GM12878 (cell line): ENCODE results near the gene DTNBP1. TPM values are rescaled to one million over a fixed set of nuclear protein-coding genes. Genes with fewer than 3 reads are reported as not detected.

ENCODE experiments used
- ATAC-seq: fragments of 200-7000 bp; cut with Tn5 transposase; 3 replicates; pipeline ENCODE4 v1.9.1; 2020; ENCODE audit warnings: mild to moderate bottlenecking, moderate library complexity
- BruUV-seq: library from RNA; stranded (reverse); fragments of 400-500 nt; replicated peaks from 2 replicates; lab custom pipeline; 2021; lab: Mats Ljungman, UMichigan
- CTCF ChIA-PET: fragments of 300-600 bp; sonication (Branson Sonifier 250); formaldehyde crosslinking; extraction: SDS; loops from one replicate; lab custom pipeline; 2021; ENCODE audit warnings: inconsistent platforms; lab: Yijun Ruan, JAX
- POLR2A ChIA-PET: fragments of 350-600 bp; formaldehyde crosslinking; extraction: SDS; loops from one replicate; lab custom pipeline; 2021; ENCODE audit warnings: inconsistent platforms; lab: Charles Lee
- RAD21 ChIA-PET: fragments of 300-600 bp; sonication (Branson Sonifier 250); formaldehyde crosslinking; loops from one replicate; lab custom pipeline; 2023; ENCODE audit warnings: antibody characterized with exemption; ENCODE audit not compliant: unreplicated experiment; lab: Charles Lee
- SMC1A ChIA-PET: fragments of 300-600 bp; sonication (Branson Sonifier 250); formaldehyde crosslinking; loops from one replicate; lab custom pipeline; 2023; ENCODE audit not compliant: unreplicated experiment, uncharacterized antibody; lab: Charles Lee
- DNase-seq: peaks from one replicate; pipeline ENCODE4 v3.0.0-alpha.2; 2011; ENCODE audit warnings: low read depth, low spot score
- FAIRE-seq: peaks from 3 replicates; lab custom pipeline; 2011; peaks lifted over from hg19 to GRCh38; lab: Jason Lieb, UNC
- H2AFZ ChIP-seq: 2 replicates; pipeline ENCODE4 v1.6.0; 2011; ENCODE audit warnings: low read depth, low read length, control low read depth; ENCODE audit not compliant: control insufficient read depth
- H3K27ac ChIP-seq: 2 replicates; pipeline ENCODE4 v1.5.1; 2011; ENCODE audit warnings: control low read depth; ENCODE audit not compliant: control insufficient read depth, insufficient read depth
- H3K27me3 ChIP-seq, 2 experiments: replicated peaks in 1 of 2; 2 replicates each; pipeline versions ENCODE4 v1.6.0 to v1.6.1; 2011; ENCODE audit warnings: low read length in 1 of 2; ENCODE audit not compliant: control insufficient read depth in 2 of 2, insufficient read depth in 2 of 2
- H3K36me3 ChIP-seq, 2 experiments: 2 replicates each; pipeline ENCODE4 v1.5.1; 2011; ENCODE audit warnings: low read length in 1 of 2; ENCODE audit not compliant: control insufficient read depth in 2 of 2, insufficient read depth in 2 of 2
- H3K4me1 ChIP-seq: 2 replicates; pipeline ENCODE4 v1.6.1; 2011; ENCODE audit warnings: mild to moderate bottlenecking, low read length, moderate library complexity, mixed read lengths; ENCODE audit not compliant: control insufficient read depth, insufficient read depth
- H3K4me2 ChIP-seq: 2 replicates; pipeline ENCODE4 v1.6.0; 2011; ENCODE audit warnings: control low read depth; ENCODE audit not compliant: control insufficient read depth, insufficient read depth
- H3K4me3 ChIP-seq: fragments of 200-600 bp; sonication (generic); 2 replicates; pipeline ENCODE4 v1.5.1; 2016
- H3K79me2 ChIP-seq: 2 replicates; pipeline ENCODE4 v1.6.0; 2011; ENCODE audit warnings: low read length; ENCODE audit not compliant: control insufficient read depth, insufficient read depth
- H3K9ac ChIP-seq: 2 replicates; pipeline ENCODE4 v1.8.0; 2011; ENCODE audit warnings: low read length, control low read depth, mixed read lengths; ENCODE audit not compliant: control insufficient read depth, insufficient read depth
- H3K9me3 ChIP-seq: replicated peaks from 3 replicates; pipeline ENCODE4 v1.5.1; 2011; ENCODE audit warnings: mild to moderate bottlenecking, low read length; ENCODE audit not compliant: control insufficient read depth, insufficient read depth
- H4K20me1 ChIP-seq: 2 replicates; pipeline ENCODE4 v1.6.0; 2011; ENCODE audit not compliant: control insufficient read depth, insufficient read depth
- BCL11A ChIP-seq: IDR thresholded peaks from 2 replicates; pipeline ENCODE4 v1.6.1; 2011; ENCODE audit warnings: low read depth, low read length
- CBFB ChIP-seq: IDR thresholded peaks from 2 replicates; pipeline ENCODE4 v1.6.1; 2016; ENCODE audit warnings: antibody characterized with exemption, low read depth
- EGR1 ChIP-seq, 2 experiments: IDR thresholded peaks; 1 replicate in 1 of 2; 2 replicates in 1 of 2; pipeline ENCODE4 v1.6.1; 2011 to 2012; ENCODE audit warnings: low read depth in 2 of 2, low read length in 2 of 2, borderline replicate concordance in 1 of 2, mild to moderate bottlenecking in 1 of 2, moderate library complexity in 1 of 2
- FOXK2 ChIP-seq: fragments of 450-650 bp; IDR thresholded peaks from 2 replicates; pipeline ENCODE4 v1.6.1; 2017; ENCODE audit warnings: mild to moderate bottlenecking, moderate library complexity
- GATAD2B ChIP-seq: fragments of 450-650 bp; conservative IDR thresholded peaks from 2 replicates; pipeline ENCODE4 v1.6.1; 2017; ENCODE audit warnings: low read depth, mild to moderate bottlenecking, moderate library complexity
- LARP7 ChIP-seq: fragments of 450-650 bp; IDR thresholded peaks from 2 replicates; pipeline ENCODE4 v1.6.1; 2017; ENCODE audit warnings: mild to moderate bottlenecking
- MLLT1 ChIP-seq: fragments of 450-650 bp; IDR thresholded peaks from 2 replicates; pipeline ENCODE4 v1.6.1; 2016; ENCODE audit warnings: mild to moderate bottlenecking
- MTA2 ChIP-seq: fragments of 450-650 bp; IDR thresholded peaks from 2 replicates; pipeline ENCODE4 v1.6.1; 2016; ENCODE audit warnings: low read depth, mild to moderate bottlenecking, moderate library complexity
- NFXL1 ChIP-seq: fragments of 450-650 bp; IDR thresholded peaks from 2 replicates; pipeline ENCODE4 v1.6.1; 2017; ENCODE audit warnings: antibody characterized with exemption, mild to moderate bottlenecking, borderline replicate concordance
- NR2F1 ChIP-seq: fragments of 450-650 bp; conservative IDR thresholded peaks from 2 replicates; pipeline ENCODE4 v1.6.1; 2017; ENCODE audit warnings: mild to moderate bottlenecking
- PAX8 ChIP-seq: fragments of 450-650 bp; IDR thresholded peaks from 2 replicates; pipeline ENCODE4 v1.6.1; 2017; ENCODE audit warnings: mild to moderate bottlenecking, moderate library complexity
- PKNOX1 ChIP-seq: fragments of 450-650 bp; IDR thresholded peaks from 2 replicates; pipeline ENCODE4 v1.6.1; 2016; ENCODE audit warnings: mild to moderate bottlenecking
- PML ChIP-seq: IDR thresholded peaks from 2 replicates; pipeline ENCODE4 v1.6.1; 2012; ENCODE audit warnings: low read length, inconsistent platforms
- POLR2A ChIP-seq: IDR thresholded peaks from 2 replicates; pipeline ENCODE4 v1.6.1; 2011; ENCODE audit warnings: low read depth, mild to moderate bottlenecking, low read length
- RAD21 ChIP-seq: IDR thresholded peaks from 2 replicates; pipeline ENCODE4 v1.6.1; 2011; ENCODE audit warnings: mild to moderate bottlenecking, low read depth, low read length, moderate library complexity; ENCODE audit not compliant: insufficient read depth
- RUNX3 ChIP-seq: IDR thresholded peaks from 2 replicates; pipeline ENCODE4 v1.6.1; 2012; ENCODE audit warnings: low read length, inconsistent platforms
- SKIL ChIP-seq: fragments of 450-650 bp; IDR thresholded peaks from 2 replicates; pipeline ENCODE4 v1.6.1; 2017; ENCODE audit warnings: mild to moderate bottlenecking, low read depth, inconsistent platforms; ENCODE audit not compliant: poor library complexity, severe bottlenecking
- SMAD1 ChIP-seq: fragments of 450-650 bp; IDR thresholded peaks from 2 replicates; pipeline ENCODE4 v1.6.1; 2018; ENCODE audit warnings: mild to moderate bottlenecking, low read depth; ENCODE audit not compliant: partially characterized antibody
- SPI1 ChIP-seq: IDR thresholded peaks from 2 replicates; pipeline ENCODE4 v1.6.1; 2011; ENCODE audit warnings: low read depth, mild to moderate bottlenecking, low read length, moderate library complexity, borderline replicate concordance; ENCODE audit not compliant: insufficient read depth
- SREBF1 ChIP-seq: IDR thresholded peaks from 2 replicates; pipeline ENCODE4 v1.6.1; 2012; ENCODE audit warnings: mild to moderate bottlenecking, low read length
- TARDBP ChIP-seq: IDR thresholded peaks from 2 replicates; pipeline ENCODE4 v1.6.1; 2016; ENCODE audit warnings: borderline replicate concordance
- ZNF274 ChIP-seq: IDR thresholded peaks from one replicate; pipeline ENCODE4 v1.8.0; 2011; ENCODE audit not compliant: insufficient read length, insufficient read depth
- WGBS: methylation state at CpG from one replicate; pipeline ENCODE4 v1.1.6; 2016; ENCODE audit warnings: low lambda C conversion rate; ENCODE audit not compliant: insufficient replicate concordance, insufficient coverage; ENCODE audit errors: missing lambda C conversion rate; 5-methylcytosine and 5-hydroxymethylcytosine counted together
- in situ Hi-C: fragments of 300-500 bp; cut with MboI; formaldehyde crosslinking; loops from 9 replicates; pipeline ENCODE4 v1.14.3; 2018; ENCODE audit warnings: mixed read lengths
- intact Hi-C: fragments of 100-400 bp; cut with micrococcal nuclease; formaldehyde crosslinking; loops from one replicate; pipeline ENCODE4 v1.14.2; 2022; ENCODE audit not compliant: unreplicated experiment
- polyA plus RNA-seq, 11 experiments: library from polyadenylated mRNA; depleted of rRNA in 4 of 11; unstranded in 6 of 11; stranded (reverse) in 5 of 11; fragments of >200 nt; fragmentation: Nextera tagmentation in 4 of 11; fragmentation: Illumina TruSeq in 1 of 11; extraction: Ambion mirVana in 4 of 11; extraction: Trizol in 1 of 11; gene quantifications; 1 replicate in 1 of 11; 2 replicates in 10 of 11; pipeline versions ENCODE4 v1.2.1 to v1.2.3, GENCODE V29; 2011 to 2016; ENCODE audit warnings: inconsistent platforms in 2 of 11, missing spikeins in 2 of 11, low read depth in 1 of 11
- total RNA-seq, 4 experiments: library from RNA; depleted of rRNA in 3 of 4; stranded (reverse); fragments of >200 nt in 3 of 4; fragmentation: Illumina TruSeq in 1 of 4; extraction: Trizol in 1 of 4; gene quantifications; 2 replicates each; pipeline versions ENCODE4 v1.2.1 to v1.2.3, GENCODE V29; 2013 to 2021

The DTNBP1 gene
- total and polyA plus RNA-seq, 10 of the 15 experiments (the other 5 are each of a cell fraction or from before 2014, with no cell fraction given) = 7.1 to 40.3 (median 20.1) TPM

GRCh38 chr6:15473741-15474161 lies 189.1 kb downstream of the DTNBP1 start (continued):
- TF ChIP-seq SKIL (no peak), CBFB (no peak), BCL11A (no peak), RUNX3 (no peak), PKNOX1 (no peak), NR2F1 (no peak), NFXL1 (no peak)

GRCh38 chr6:15473174-15473573 lies 189.7 kb downstream of the DTNBP1 start:
- Histone ChIP-seq H3K4me2 (no peak overlapping the region), H3K9ac (no peak overlapping the region), H3K27ac (no peak overlapping the region), H3K36me3 (peaks cover 16 to 27% of the 10 kb centered on the region in 2 experiments; a peak in 3 of 4 replicates), H3K27me3 (no peaks in the 10 kb centered on the region), H2AFZ (no peak overlapping the region), H3K79me2 (peaks cover 2% of the 10 kb centered on the region), H4K20me1 (no peaks in the 10 kb centered on the region), H3K4me1 (no peaks in the 10 kb centered on the region), H3K4me3 (no peak overlapping the region), H3K9me3 (no peaks in the 10 kb centered on the region)
- no TSS peak for BruUV-seq
- SMC1A ChIA-PET = interaction anchor here (0.5 to 1.8 kb wide), 2 partner anchors 16 to 220 kb away, joined by 3 to 7 read pairs; no protein-coding TSS in a partner anchor
- ATAC-seq = no peak
- in situ Hi-C loops (loop anchor here (25.0 kb wide), 1 partner anchor 1561 kb away; the partner anchor contains the start of gene RNF182), intact Hi-C loops (no loop called here)
- RAD21 ChIA-PET = interaction anchor here (1.4 kb wide), 1 partner anchor 1347 kb away, joined by 3 read pairs; no protein-coding TSS in a partner anchor
- CTCF ChIA-PET = interaction anchor here (1.5 to 4.1 kb wide), 3 partner anchors 10 to 17 kb away, joined by 3 to 13 read pairs (median 7); no protein-coding TSS in a partner anchor
- 80% methylated on average over 7 of the region's 7 CpGs for WGBS
- DNase-seq = no peak
- FAIRE-seq = no peak
- POLR2A ChIA-PET = interaction anchor here (0.6 kb wide), 1 partner anchor 16 kb away, joined by 3 read pairs; no protein-coding TSS in a partner anchor
- no peak for TF ChIP-seq ZNF274
- no peak for TF ChIP-seq RUNX3
- TF ChIP-seq LARP7 = no peak
- TF ChIP-seq TARDBP = no peak
- no peak for TF ChIP-seq PML
- TF ChIP-seq GATAD2B = no peak
- no peak for TF ChIP-seq EGR1 (IDR thresholded peaks at IDR 0.05; ENCODE audit: borderline replicate concordance in 1 of 2, low read depth in 2 of 2, low read length in 2 of 2)
- TF ChIP-seq MLLT1 = no peak
- no peak for TF ChIP-seq RAD21
- TF ChIP-seq SREBF1 = no peak
- no peak for TF ChIP-seq MTA2
- no peak for TF ChIP-seq FOXK2
- TF ChIP-seq POLR2A = no peak
- TF ChIP-seq PAX8 = no peak
- no peak for TF ChIP-seq SMAD1
- no peak for TF ChIP-seq SPI1
